GM19468 (cell line): ENCODE data around the gene TCIRG1.

Source experiments
- ATAC-seq: cut with Tn5 transposase; IDR thresholded peaks from one replicate; pipeline ENCODE4 v1.9.1; 2021; ENCODE audit warnings: mild to moderate bottlenecking, moderate library complexity, moderate number of reproducible peaks; ENCODE audit not compliant: unreplicated experiment; ENCODE audit errors: extremely low read depth

TCIRG1 gene

DNA sequence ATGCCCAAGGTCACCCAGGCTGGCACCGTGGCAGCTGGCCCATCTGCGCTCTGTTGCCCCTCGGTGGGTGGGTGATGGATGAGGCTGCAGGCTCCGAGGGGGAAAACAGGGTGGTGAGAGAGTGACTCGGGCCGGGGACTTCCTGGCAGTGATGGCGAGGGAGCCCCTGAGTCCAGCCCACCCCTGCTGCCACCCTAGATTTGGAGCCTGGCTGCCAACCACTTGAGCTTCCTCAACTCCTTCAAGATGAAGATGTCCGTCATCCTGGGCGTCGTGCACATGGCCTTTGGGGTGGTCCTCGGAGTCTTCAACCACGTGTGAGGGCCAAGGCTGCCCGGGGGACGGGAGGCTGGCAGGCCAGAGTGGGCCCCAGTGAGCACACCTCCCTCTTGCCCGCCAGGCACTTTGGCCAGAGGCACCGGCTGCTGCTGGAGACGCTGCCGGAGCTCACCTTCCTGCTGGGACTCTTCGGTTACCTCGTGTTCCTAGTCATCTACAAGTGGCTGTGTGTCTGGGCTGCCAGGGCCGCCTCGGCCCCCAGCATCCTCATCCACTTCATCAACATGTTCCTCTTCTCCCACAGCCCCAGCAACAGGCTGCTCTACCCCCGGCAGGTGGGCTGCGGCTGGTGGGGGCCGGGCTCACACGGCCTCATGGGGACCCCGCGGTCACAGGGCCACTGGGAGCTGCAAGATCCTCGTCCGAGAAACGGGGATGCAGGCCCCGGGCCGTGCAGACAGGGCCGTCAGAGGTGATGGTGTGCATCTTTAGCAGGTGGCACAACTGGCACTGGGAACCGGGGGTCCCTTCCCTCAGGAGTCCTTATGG is 10.1 kb downstream of the TCIRG1 start:
- ATAC-seq: no peak

GRCh38 chr11:68049509-68050370 is 10.9 kb downstream of the TCIRG1 start:
- ATAC-seq: no peak

- no peak for ATAC-seq
These were observed 11.6 kb downstream of the TCIRG1 start for GRCh38 chr11:68050371-68050841.

DNA sequence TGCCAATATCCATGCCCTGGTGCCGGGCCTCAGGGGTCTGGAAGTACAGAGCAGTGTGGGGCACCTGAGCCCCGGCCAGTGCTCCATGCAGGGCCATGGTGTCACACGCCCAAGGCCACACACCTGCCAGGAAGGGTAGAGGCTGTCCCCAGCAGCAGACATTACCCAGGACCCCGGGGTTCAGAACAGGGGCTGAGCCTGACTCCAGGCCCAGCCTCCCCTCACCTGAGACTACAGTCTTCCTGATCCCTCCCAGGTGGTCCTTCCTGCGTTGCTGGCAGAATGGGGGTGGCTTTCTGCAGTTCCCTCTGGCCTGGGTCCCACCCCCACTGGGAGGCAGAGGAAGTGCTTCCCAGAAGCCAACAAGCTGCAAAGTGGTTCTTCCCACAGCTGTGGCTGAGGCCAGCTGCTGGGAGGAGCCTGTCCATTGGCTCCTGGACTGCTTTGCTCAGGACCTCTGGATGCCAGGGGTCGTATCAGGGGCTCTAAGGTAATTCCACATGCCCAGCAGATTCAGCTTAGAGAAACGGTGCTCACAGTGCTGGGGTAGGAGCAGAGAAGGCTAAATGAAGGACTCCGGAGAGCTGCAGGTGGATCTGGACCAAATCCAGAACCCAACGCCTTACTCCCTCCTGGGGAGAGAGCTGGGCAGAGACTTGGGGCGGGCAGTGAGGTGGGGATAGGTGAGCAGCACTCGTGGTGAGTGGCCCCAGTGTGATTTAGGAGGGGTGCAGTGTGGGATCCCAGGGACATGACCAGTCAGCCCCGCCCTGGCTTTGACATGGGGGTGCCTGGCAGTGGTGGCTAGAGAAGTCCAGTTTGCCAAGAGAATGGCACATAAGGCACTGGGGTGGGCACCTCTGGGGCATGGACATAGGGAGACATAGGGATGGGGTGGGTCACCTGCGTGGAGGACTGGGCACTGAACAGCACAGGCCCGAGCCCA is 12.6 kb downstream of the TCIRG1 start:
- no peak for ATAC-seq

- no peak for ATAC-seq
These were observed 13.5 kb downstream of the TCIRG1 start for GRCh38 chr11:68052137-68052873.

DNA sequence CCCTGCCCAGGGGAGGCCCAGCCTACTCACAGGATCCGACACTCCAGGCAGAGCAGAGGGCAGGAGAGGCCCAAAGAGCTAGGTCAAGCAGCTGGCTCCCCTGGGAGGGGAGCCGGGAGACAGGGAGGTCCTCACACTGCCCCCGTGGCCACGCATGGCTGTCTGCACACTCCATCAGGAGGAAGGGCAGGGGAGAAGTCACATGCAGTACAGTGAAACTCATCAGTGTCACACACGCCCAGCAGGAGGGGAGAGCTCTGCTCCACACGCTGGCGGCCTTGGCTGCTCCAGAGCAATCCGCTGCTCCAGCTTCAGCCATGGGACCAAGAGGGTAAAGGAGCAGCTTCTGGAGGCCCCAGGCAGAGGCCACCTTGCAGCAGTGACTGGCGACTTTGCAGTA is 14.3 kb downstream of the TCIRG1 start:
- no peak for ATAC-seq

- ATAC-seq: no peak
These were observed 15.4 kb downstream of the TCIRG1 start for GRCh38 chr11:68053981-68054812.

DNA sequence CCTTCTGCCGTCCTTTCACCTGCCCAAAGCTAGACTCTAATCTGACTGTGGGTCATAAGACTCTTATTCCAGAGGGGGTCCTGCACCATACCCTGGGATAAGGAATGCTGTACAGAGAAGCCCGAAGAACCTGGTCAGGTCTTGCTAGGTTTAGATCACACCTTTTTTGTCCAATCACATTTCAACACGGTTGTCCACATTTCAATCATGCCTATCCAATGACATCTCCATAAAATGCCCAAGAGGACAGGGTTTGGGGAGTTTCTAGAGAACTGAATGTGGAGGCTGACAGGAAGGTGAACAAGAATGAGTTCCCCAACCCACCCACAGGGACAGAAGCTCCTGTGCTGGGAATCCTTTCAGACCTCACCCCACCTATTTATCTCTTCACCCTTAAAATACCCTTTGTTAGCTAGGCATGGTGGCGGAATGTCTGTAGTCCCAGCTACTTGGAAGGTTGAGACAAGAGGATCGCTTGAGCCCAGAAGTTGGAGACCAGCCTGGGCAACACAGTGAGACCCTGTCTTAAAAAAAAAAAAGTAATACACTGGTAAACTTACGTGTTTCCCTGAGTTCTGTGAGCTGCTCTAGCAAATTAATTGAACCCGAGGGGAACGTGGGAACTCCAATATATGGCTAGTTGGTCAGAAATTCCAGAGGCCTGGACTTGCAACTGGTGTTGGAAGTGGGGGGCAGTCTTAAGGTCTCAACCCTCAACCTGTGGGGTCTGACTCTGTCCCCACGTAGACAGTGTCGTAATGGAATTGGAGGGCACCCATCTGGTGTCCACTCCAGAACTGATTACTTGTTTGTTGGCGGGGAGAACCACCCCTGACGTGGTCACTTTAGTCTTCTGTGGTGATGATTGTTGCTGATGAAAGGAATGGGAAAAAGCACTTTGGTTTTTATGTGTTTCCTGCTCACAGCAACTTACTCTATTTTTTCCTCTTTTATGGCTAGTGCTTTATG is 17.8 kb downstream of the TCIRG1 start:
- ATAC-seq: no peak

DNA sequence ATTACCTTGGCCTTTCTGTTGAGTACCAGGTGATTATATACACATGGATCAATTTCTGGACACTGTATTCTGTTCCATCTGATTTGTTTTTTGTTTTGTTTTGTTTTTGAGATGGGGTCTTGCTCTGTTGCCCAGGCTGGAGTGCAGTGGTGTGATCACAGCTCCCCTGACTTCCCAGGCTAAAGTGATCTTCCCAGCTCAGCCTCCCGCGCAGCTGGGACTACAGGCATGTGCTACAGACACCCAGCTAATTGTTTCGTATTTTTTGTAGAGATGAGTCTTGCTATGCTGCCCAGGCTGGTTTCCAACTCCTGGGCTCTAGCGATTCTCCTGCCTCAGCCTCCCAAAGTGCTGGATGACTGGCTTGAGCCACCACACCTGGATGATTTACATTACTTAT is 19.0 kb downstream of the TCIRG1 start:
- ATAC-seq: no peak

- no peak for ATAC-seq
These were observed 22.7 kb downstream of the TCIRG1 start for GRCh38 chr11:68061508-68061907.

- no peak for ATAC-seq
These were observed 26.1 kb downstream of the TCIRG1 start for GRCh38 chr11:68064926-68065325.

DNA sequence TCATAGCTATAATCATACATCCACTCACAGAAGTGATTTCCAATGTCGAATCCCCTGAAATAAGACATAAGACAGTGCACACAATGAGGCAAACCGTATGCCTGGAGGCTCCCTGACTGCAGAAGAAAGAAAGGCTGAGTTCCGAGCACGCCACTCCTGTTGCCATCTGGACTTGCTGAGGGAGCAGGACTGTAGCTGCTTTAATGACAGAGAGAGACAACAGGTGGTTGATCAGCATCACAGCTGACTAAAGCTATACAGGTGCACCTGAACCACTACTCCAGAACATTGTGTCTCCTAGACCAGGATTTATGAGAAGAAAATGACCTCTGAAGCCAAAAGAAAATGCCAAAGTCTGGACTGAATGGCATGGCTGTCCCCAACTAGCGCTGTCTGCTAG is 27.0 kb downstream of the TCIRG1 start:
- ATAC-seq: no peak

GRCh38 chr11:68066742-68067141 is 27.9 kb downstream of the TCIRG1 start:
- no peak for ATAC-seq

DNA sequence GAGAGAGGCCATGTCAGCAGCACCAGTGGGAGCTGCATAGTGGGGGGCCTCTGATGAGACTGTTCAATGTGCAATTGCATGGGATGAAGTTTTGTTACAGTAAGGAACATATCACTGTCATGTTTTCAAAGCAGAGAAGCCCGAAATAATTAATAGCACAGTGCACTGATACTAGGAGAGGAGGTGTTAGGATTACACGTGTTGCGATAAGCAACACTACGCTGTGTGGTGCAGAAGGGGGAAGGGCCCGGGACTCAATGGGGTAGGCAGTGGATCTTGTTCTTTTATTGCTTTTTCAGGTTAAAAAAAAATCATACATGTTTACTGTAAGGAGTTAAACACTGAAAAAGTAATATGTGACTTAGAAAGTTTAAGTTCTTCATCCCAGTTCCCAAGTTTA is 29.2 kb downstream of the TCIRG1 start:
- no peak for ATAC-seq

DNA sequence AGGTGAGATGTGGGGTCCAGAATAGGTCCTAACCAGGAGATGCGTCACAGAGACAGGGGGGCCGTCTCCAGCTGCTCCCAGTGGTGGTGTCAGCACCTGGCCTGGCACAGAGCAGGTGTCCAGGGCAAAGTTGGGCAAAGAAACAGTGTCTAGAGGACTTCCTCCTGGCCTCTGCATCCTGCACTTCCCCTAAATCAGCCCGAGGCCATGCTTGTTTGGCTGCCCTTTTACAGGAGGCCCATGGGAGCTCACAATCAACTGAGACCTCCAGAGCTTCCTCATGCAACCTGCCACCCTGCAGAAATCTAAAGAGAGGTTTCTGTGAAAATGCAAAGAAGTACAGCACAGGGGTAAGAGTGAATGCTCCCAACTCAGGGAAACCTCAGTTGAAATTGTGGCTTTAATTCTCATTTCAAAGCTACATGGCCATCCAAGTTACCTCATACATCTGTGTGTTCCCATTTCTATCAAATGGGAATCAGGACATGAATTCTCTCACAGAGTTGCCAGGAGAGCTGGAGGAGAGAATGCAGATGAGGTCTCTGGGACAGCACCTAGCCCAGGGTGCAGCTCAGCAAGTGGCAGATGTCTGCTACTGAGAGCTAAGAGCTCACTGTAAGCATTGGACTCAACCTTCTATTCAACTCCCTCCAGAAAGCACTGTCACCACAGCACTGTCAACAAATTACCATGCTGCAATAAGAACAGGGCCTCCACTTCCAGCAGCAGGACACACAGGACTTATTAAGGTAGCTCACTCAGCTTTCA is 32.6 kb downstream of the TCIRG1 start:
- ATAC-seq: no peak

- ATAC-seq: no peak
These were observed 35.9 kb downstream of the TCIRG1 start for GRCh38 chr11:68074584-68075352.
